ENCODE data around the gene BTBD9. TPM values are rescaled to one million over a fixed set of nuclear protein-coding genes. Genes with fewer than 3 reads are reported as not detected.

The BTBD9 gene
- total and polyA plus RNA-seq, 2 experiments from 2014 or later: 13.0 to 17.0 TPM

DNA sequence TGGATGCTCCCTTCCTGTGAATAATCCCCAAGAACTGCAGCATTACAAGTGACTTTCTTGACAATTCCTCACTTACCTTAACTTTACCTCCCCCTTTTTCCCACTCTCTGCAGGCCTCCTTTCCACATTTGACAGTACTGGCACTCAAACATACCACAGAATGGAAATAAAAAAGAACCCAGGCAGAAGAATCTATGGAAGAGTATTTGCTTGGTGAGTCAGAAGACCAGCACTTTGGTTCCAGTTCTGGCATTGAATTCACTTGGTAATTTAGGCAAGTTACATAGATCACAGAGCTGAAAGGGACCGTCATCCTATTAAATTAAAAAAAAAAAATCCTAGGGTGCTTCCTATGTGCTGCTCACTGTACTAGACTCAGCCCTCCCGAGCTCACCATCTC is 55.0 kb downstream of the BTBD9 start:
- no peaks in the 10 kb centered on the region for H3K9me3 ChIP-seq (ENCODE audit: low read depth)
- no peak for TF ChIP-seq EZH2phosphoT487 (IDR thresholded peaks at IDR 0.05; ENCODE audit: low read depth, severe bottlenecking, unreplicated experiment)
- TF ChIP-seq EZH2 (IDR thresholded peaks at IDR 0.05; ENCODE audit: borderline replicate concordance): no peak
- TF ChIP-seq, protein P1, sequence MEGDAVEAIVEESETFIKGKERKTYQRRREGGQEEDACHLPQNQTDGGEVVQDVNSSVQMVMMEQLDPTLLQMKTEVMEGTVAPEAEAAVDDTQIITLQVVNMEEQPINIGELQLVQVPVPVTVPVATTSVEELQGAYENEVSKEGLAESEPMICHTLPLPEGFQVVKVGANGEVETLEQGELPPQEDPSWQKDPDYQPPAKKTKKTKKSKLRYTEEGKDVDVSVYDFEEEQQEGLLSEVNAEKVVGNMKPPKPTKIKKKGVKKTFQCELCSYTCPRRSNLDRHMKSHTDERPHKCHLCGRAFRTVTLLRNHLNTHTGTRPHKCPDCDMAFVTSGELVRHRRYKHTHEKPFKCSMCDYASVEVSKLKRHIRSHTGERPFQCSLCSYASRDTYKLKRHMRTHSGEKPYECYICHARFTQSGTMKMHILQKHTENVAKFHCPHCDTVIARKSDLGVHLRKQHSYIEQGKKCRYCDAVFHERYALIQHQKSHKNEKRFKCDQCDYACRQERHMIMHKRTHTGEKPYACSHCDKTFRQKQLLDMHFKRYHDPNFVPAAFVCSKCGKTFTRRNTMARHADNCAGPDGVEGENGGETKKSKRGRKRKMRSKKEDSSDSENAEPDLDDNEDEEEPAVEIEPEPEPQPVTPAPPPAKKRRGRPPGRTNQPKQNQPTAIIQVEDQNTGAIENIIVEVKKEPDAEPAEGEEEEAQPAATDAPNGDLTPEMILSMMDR (IDR thresholded peaks at IDR 0.05; ENCODE audit: poor library complexity): no peak
- no peaks in the 10 kb centered on the region for H3K36me3 ChIP-seq (replicated peaks; ENCODE audit: insufficient read depth, low read depth)
- 100% methylated on average over 2 of the region's 2 CpGs for WGBS (ENCODE audit: low lambda C conversion rate, missing lambda C conversion rate)
- H3K9me2 ChIP-seq (replicated peaks; ENCODE audit: insufficient read depth): no peaks in the 10 kb centered on the region
- H3K79me2 ChIP-seq: no peaks in the 10 kb centered on the region
- no peak overlapping the region for H3K4me3 ChIP-seq
- no peaks in the 10 kb centered on the region for H3K4me1 ChIP-seq (ENCODE audit: insufficient read depth)
- no peaks in the 10 kb centered on the region for H3K27me3 ChIP-seq
- H3K4me2 ChIP-seq: no peak overlapping the region
- H2AFZ ChIP-seq: no peak overlapping the region
- H4K20me1 ChIP-seq (ENCODE audit: insufficient read depth, poor library complexity, severe bottlenecking): no peaks in the 10 kb centered on the region
- no peak overlapping the region for H3K27ac ChIP-seq
- no peak for DNase-seq (ENCODE audit: low spot score)

DNA sequence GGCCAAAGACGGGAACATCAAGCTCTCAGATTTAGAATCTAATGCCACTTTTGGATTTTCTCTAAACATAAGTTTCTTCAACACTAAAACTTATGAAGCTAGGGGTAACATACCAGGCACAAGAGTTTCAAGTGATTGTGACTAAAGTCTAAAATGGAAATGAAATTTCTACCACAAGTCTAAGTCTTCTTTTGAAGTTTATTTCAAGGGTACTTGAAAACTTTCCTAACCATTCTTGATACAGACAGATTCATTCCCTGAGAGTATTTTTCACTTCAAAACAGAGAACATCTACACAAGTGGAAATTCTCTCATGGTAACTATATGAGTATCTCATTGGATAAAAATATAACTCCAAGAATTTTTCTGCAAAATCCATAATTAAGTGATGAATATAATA is 56.2 kb downstream of the BTBD9 start:
- no peak for TF ChIP-seq EZH2 (IDR thresholded peaks at IDR 0.05; ENCODE audit: borderline replicate concordance)
- TF ChIP-seq, protein P1 (IDR thresholded peaks at IDR 0.05; ENCODE audit: poor library complexity): no peak
- TF ChIP-seq EZH2phosphoT487 (IDR thresholded peaks at IDR 0.05; ENCODE audit: low read depth, severe bottlenecking, unreplicated experiment): no peak
- H3K4me1 ChIP-seq (ENCODE audit: insufficient read depth): no peaks in the 10 kb centered on the region
- no peaks in the 10 kb centered on the region for H3K79me2 ChIP-seq
- no peaks in the 10 kb centered on the region for H3K36me3 ChIP-seq (replicated peaks; ENCODE audit: insufficient read depth, low read depth)
- DNase-seq (ENCODE audit: low spot score): no peak
- no peaks in the 10 kb centered on the region for H4K20me1 ChIP-seq (ENCODE audit: insufficient read depth, poor library complexity, severe bottlenecking)
- 88% methylated on average over 1 of the region's 1 CpG for WGBS (ENCODE audit: low lambda C conversion rate, missing lambda C conversion rate)
- H3K4me3 ChIP-seq: no peak overlapping the region
- H3K9me3 ChIP-seq (ENCODE audit: low read depth): no peaks in the 10 kb centered on the region
- no peak overlapping the region for H3K27ac ChIP-seq
- no peak overlapping the region for H3K4me2 ChIP-seq
- H3K27me3 ChIP-seq: no peaks in the 10 kb centered on the region
- H3K9me2 ChIP-seq (replicated peaks; ENCODE audit: insufficient read depth): no peaks in the 10 kb centered on the region
- no peak overlapping the region for H2AFZ ChIP-seq

DNA sequence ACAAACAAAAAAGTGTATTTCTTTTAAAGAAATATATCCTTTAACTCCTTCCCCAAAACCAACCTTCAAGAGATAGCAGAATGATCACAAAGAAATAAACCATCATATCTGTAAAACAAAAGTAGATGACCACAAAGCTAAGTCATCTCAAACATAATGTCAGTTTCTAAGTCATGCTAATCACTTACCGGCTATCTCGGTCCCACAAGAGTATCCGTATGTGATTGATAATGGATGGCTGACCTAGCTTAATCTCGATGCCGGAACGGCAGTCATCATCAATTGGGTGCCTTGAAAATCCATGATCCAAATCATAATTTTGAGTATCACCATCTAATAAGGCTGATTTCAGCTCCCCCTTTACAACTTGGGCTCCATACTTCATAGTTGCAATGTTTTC is 59.7 kb downstream of the BTBD9 start:
- Histone ChIP-seq H3K79me2 (no peaks in the 10 kb centered on the region), H3K4me2 (no peak overlapping the region), H3K9me2 (replicated peaks; ENCODE audit: insufficient read depth) (no peaks in the 10 kb centered on the region), H4K20me1 (ENCODE audit: insufficient read depth, poor library complexity, severe bottlenecking) (no peaks in the 10 kb centered on the region), H3K27me3 (no peaks in the 10 kb centered on the region), H2AFZ (no peak overlapping the region), H3K36me3 (replicated peaks; ENCODE audit: insufficient read depth, low read depth) (no peaks in the 10 kb centered on the region), H3K4me1 (ENCODE audit: insufficient read depth) (no peaks in the 10 kb centered on the region), H3K27ac (no peak overlapping the region), H3K4me3 (no peak overlapping the region), H3K9me3 (ENCODE audit: low read depth) (no peaks in the 10 kb centered on the region)
- 97% methylated on average over 6 of the region's 6 CpGs for WGBS (ENCODE audit: low lambda C conversion rate, missing lambda C conversion rate)
- DNase-seq (ENCODE audit: low spot score): no peak
- TF ChIP-seq EZH2 (IDR thresholded peaks at IDR 0.05; ENCODE audit: borderline replicate concordance) (no peak), EZH2phosphoT487 (IDR thresholded peaks at IDR 0.05; ENCODE audit: low read depth, severe bottlenecking, unreplicated experiment) (no peak)
- TF ChIP-seq, protein P1 (IDR thresholded peaks at IDR 0.05; ENCODE audit: poor library complexity): no peak

All from hepatocyte (in vitro differentiated cells).